HG03159 (cell line): Measurements from ENCODE around the gene NID2.

Source experiments
- ATAC-seq: cut with Tn5 transposase; IDR thresholded peaks from one replicate; pipeline ENCODE4 v1.9.1; 2021; ENCODE audit warnings: mild to moderate bottlenecking, moderate library complexity; ENCODE audit not compliant: unreplicated experiment

The NID2 gene

DNA sequence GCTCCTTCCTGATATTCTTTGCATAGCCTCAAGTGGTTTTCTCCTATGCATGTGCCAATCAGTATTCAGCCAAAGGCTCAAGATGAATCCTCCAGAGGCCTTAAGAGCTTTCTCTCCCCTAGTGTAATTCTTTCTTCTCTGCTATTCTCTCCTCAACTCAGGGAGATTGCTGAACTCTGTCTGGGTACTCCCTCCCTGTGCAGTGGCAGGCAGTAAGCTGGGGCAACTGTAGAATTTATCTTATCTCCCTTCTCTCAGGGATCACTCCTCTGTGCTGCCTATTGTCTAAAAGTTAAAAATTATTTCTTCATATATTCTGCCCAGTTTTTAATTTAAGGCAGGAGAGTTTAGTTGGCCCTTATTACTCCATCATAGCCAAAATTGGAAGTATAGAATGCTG lies 108.0 kb downstream of the NID2 start:
- ATAC-seq, result no peak

GRCh38 chr14:51959928-51960327 lies 108.9 kb downstream of the NID2 start:
- no peak for ATAC-seq

- ATAC-seq, result no peak
Measured at GRCh38 chr14:51957950-51958349, 110.9 kb downstream of the NID2 start.
